ENCODE results near the gene POLR1A. TPM values are rescaled to one million over a fixed set of nuclear protein-coding genes. Genes with fewer than 3 reads are reported as not detected.
A peak's percentile ranks its signal among the peaks of the same experiment; 100 is the strongest.

The POLR1A gene
- total and polyA plus RNA-seq, 12 donors: 3.9 to 25.8 (median 20.8) TPM

- Histone ChIP-seq H3K9me3 (no peaks in the 10 kb centered on the region), H3K36me3 (peaks cover 0 to 100% (median 33%) of the 10 kb centered on the region in 9 donors), H3K27me3 (no peaks in the 10 kb centered on the region), H3K27ac (no peak overlapping the region), H3K4me3 (no peak overlapping the region), H3K4me1 (no peaks in the 10 kb centered on the region)
- DNase-seq (no peak), ATAC-seq (no peak)
- intact Hi-C loops (cut with DNase I): no loop called here
- no peak for TF ChIP-seq CTCF (IDR thresholded peaks at IDR 0.05)
- WGBS, 2 donors: 51 to 57% methylated on average over 1 of the region's 1 CpG
Measured at GRCh38 chr2:86094229-86094628, 11.5 kb downstream of the POLR1A start.

GRCh38 chr2:86087936-86088850 lies 17.5 kb downstream of the POLR1A start:
- H3K36me3 ChIP-seq: peaks cover 0 to 89% (median 42%) of the 10 kb centered on the region in 9 donors
- WGBS, 2 donors: 81 to 85% methylated on average over 14 of the region's 14 CpGs
- H3K27ac ChIP-seq: no peak overlapping the region
- no peaks in the 10 kb centered on the region for H3K9me3 ChIP-seq
- no peak overlapping the region for H3K4me3 ChIP-seq
- DNase-seq (no peak), ATAC-seq (no peak)
- intact Hi-C loops (cut with DNase I): loop anchor here in 3 of 10 donors (10.0 kb wide), 3 partner anchors 353 to 463 kb away; no protein-coding TSS in a partner anchor
- peak in 5 of 9 donors; percentile 14 to 35 (median 23) for TF ChIP-seq CTCF (IDR thresholded peaks at IDR 0.05)
- no peaks in the 10 kb centered on the region for H3K27me3 ChIP-seq
- no peaks in the 10 kb centered on the region for H3K4me1 ChIP-seq

GRCh38 chr2:86082756-86083155 lies 22.9 kb downstream of the POLR1A start:
- Histone ChIP-seq H3K27me3 (no peaks in the 10 kb centered on the region), H3K36me3 (peaks cover 0 to 82% (median 18%) of the 10 kb centered on the region in 9 donors), H3K27ac (no peak overlapping the region), H3K4me1 (peaks cover 0 to 22% (median 12%) of the 10 kb centered on the region in 9 donors), H3K9me3 (no peaks in the 10 kb centered on the region), H3K4me3 (no peak overlapping the region)
- WGBS, 2 donors: 89 to 94% methylated on average over 5 of the region's 5 CpGs
- TF ChIP-seq CTCF (IDR thresholded peaks at IDR 0.05): no peak
- no peak for ATAC-seq
- no peak for DNase-seq
- intact Hi-C loops (cut with DNase I): loop anchor here in 3 of 10 donors (10.0 kb wide), 3 partner anchors 348 to 458 kb away; no protein-coding TSS in a partner anchor

GRCh38 chr2:86081724-86082123 lies 24.0 kb downstream of the POLR1A start:
- H3K27ac ChIP-seq: no peak overlapping the region
- H3K9me3 ChIP-seq: no peaks in the 10 kb centered on the region
- ATAC-seq (no peak), DNase-seq (no peak)
- H3K36me3 ChIP-seq: peaks cover 0 to 80% (median 23%) of the 10 kb centered on the region in 9 donors
- no peaks in the 10 kb centered on the region for H3K27me3 ChIP-seq
- 94 to 97% methylated on average over 4 of the region's 4 CpGs for WGBS, 2 donors
- no peak for TF ChIP-seq CTCF (IDR thresholded peaks at IDR 0.05)
- intact Hi-C loops (cut with DNase I): loop anchor here in 6 of 10 donors (2.0 to 10.0 kb wide), 4 partner anchors 255 to 457 kb away; no protein-coding TSS in a partner anchor
- peaks cover 0 to 22% (median 12%) of the 10 kb centered on the region in 9 donors for H3K4me1 ChIP-seq
- H3K4me3 ChIP-seq: no peak overlapping the region
